Mucosa of gallbladder (tissue), 1 donor: Measurements from ENCODE around the gene AFF3. TPM values are rescaled to one million over a fixed set of nuclear protein-coding genes. Genes with fewer than 3 reads are reported as not detected.

Source experiments
- DNase-seq: peaks from one replicate; pipeline ENCODE4 v3.0.0-alpha.2; 2020; ENCODE audit warnings: low spot score
- total RNA-seq: library from RNA; stranded (reverse); gene quantifications from one replicate; pipeline ENCODE4 v1.2.1, GENCODE V29; 2021
- donor health status: DM: no; HTN: no; CAD: no.

AFF3 gene
- total RNA-seq, 1 donor from 2014 or later, result 9.1 TPM

DNA sequence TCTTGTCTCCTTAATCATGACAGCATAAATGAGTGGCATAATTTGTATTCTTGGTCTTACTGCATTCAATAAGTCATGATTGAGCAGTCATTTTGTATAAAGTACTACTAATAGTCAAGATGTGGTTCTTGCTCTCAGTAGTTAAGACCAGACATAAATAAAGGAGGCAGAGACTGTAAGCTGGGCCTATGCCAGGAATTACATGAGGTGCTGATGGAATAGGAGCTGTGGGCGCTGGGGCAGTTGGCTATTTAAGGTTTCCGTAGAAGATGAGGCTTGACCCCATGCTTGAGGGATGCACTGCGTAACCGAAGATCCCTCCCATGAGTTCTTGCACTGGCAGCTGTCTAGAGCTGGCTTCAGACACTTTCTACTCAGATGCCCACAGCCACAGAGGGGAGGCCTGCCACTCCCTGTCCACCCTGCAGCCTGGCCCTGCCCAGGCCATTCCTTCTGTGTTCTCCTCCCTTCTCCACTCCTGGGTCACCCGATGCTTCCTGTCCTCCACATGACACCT lies 501.7 kb downstream of the AFF3 start:
- DNase-seq, result no peak

DNA sequence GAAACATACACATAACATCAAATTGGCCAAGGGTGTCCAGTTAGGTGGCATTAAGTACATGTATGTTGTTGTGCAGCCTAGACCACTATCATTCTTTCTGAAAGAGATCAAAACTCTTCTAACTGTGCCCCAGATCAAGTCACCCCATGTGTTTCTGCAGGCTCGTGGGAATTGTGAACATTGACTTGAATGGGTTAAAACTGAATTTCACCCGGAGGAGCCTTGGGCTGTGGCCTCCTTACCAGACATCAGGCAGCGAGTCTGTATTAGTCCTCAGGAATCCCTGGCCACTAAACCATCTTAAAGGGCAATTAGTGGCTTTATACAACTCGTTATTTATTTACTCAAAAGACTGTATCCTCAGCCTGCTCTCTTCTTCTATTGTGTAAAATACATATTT lies 503.6 kb downstream of the AFF3 start:
- no peak for DNase-seq

DNA sequence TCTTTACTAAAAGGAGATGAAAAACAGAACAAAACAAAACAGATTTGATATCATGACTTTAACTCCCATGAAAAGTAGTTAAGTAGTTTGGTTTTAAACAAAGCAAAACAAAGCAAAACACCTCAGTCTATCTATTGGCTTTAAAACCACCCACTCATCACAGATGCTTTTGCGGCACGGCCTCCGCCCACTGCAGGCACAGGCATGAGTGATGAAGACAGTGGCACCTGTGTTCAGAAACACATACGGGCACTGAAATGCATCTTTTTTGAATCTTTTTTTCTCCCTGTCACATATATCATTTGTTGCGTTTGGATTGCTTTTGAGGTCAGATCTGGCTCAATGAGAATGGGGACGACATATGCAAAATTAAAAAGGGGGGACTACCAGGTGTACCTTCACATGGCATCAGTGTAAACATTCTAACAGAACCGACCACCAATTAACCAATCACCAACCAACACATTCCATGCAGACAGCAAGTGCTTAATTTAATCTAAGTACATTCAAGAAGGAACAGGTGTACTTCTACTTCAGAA lies 505.2 kb downstream of the AFF3 start:
- no peak for DNase-seq

DNA sequence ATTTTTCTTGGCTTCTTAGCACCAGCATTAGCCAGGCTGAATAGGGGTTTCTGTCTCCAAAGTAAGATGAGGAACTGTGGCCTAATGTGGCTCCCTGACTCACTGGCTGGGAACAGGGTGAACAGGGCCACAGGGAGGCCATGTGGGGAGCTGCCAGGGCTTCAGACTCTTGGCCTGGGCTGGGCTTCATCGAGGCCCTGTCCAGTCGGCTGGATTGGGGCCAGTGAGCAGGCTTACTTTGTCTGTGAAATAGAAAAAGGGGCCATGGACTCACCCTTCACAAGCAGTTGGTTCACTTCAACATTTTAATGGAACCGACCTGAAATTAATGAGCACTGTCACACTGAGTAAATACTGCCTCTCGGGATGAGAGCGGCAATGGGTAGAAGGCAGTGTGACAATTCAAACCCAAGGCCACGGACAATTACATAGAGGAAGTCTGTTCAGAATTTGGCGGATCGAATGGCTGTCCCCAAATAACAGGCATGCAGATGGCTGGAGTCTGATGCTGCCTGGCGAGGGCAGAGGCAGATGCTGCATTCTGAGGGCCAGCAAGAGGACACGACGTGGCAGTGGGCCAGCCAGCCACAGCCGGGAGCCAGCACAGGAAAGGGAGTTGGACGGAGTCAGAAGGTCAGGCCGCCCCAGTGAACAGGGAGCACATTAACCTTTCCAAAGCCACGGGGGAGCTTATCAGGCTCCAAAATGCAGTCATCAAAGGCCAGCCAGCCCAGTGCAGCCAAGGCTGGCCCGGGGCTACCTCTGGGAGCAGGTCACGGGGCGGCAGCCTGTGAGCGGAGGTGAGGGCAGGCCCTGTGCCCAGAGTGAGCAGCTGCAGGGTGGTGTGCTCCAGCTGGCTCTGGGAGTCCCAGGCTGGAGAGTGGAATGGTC lies 506.0 kb downstream of the AFF3 start:
- DNase-seq, result no peak

DNA sequence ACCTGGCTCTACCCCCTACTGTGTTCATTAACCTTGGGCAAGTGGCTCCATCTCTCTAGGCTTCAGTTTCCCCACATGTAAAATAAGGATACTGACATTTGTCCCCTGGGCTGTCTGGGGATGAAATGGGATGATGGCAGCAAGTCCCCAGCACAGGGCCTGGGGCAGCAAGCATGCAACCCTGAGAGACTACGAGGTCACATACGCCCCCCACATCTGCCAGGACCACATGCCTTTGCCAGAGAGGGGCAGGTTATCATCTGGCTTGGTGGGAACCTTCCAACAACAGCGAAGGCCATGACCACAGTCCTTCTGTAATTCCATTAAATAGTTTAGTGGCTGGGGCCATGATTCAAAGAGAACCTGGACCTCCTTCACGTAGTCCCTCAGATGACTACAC lies 506.7 kb downstream of the AFF3 start:
- DNase-seq, result no peak

DNA sequence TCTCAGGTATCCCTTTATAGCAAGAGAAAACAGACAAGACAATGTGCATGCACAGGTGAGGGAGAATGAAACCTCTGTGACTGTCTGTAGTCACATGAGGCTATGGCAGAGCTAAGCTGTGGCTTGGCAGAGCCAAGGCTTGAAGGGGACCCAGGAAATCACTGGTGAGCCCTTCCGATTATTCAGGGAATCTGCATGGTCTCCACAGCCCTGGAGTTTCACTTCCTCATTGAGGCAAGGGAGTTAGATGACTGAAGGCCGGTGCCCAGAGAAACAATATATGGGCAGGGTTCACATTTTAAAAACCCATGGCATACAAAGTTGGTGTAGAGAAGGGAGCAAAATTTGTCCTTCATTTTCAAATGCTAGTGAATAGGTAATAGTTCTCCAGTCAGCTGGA lies 508.2 kb downstream of the AFF3 start:
- no peak for DNase-seq

DNA sequence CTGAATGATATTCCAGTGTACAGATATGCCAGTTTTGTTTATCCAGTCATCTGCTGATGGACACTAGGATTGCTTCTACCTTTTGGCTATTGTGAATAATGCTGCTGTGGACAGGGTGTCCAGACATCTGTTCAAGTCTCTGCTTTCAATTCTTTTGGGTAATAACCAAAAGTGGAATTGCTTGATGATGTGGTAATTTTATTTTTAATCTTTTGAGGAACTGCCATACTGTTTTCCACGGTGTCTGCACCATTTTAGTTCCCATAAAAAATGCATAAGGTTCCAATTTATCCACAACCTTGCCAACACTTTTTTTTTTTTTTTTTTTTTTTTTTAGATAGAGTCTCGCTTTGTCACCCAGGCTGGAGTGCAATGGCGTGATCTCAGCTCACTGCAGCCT lies 510.7 kb downstream of the AFF3 start:
- DNase-seq, result no peak

DNA sequence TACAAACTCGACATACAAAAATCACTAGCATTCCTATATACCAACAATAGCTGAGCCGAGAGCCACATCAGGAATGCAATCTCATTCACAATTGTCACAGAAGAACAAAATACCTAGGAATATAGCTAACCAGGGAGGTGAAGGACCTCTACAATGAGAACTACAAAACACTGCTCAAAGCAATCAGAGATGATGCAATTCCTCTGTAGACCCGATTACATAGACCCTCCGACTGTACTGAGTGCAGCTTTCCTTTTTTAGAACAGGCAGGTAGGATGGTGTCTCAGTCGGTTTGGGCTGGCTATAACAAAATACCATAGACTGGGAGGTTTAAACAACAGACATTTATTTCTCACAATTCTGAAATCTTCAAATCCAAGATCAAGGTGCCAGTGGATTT lies 513.1 kb downstream of the AFF3 start:
- no peak for DNase-seq

DNA sequence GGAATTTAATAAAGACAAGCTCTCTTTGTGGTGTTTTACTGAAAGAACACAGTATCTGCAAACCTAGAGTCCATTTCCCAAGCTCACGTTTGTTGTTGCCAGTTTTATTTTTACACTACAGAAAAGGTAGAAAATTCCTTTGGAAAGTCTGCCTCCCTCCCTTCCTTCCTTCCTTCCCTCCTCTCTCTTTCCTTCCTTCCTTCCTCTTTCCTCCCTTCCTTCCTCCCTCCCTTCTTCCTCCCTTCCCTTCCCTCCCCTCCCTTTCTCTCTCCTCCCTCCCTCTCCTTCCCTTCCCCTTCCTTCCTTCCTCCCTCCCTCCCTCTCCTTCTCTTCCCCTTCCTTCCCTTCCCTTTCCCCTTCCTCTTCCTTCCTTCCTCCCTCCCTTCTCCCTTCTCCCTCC lies 516.2 kb downstream of the AFF3 start:
- no peak for DNase-seq

DNA sequence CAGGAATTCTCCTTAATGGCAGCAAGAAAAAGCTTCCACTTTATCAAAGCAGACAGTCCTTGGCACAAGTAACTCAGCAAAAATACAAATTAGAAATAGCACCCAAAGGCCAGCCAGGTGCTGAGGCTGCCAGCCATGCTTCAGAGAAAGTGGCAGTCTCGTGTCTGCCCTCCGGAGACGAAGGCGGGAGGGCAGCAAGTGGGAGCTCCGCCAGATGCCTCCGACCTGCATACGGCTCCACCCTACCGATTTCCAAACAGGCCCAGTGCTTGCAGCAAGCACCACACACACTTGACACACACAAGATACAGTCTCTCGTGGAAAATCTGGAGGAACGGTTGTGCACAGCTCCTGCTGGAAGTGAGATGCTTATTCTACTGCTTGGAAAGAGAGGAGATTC lies 517.7 kb downstream of the AFF3 start:
- DNase-seq, result no peak

DNA sequence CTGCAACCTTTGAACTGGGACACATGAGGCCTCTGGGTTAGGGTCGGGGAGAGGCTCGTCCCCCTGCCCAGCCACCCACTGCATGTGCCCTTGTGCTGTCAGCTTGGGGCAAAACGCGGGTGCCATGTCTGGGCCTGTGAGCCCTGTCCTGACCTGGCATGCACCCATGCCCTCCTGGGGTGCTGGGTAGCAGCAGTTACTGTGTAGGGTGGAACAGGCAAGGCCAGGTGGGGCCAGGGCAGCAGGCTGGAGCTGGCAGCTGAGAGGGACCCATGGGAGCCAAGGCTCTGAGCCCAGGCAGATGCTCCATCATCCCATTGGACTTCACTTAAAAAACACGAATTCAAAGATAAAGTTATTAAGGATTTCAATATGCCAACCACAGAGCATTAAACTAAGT lies 518.8 kb downstream of the AFF3 start:
- no peak for DNase-seq

DNA sequence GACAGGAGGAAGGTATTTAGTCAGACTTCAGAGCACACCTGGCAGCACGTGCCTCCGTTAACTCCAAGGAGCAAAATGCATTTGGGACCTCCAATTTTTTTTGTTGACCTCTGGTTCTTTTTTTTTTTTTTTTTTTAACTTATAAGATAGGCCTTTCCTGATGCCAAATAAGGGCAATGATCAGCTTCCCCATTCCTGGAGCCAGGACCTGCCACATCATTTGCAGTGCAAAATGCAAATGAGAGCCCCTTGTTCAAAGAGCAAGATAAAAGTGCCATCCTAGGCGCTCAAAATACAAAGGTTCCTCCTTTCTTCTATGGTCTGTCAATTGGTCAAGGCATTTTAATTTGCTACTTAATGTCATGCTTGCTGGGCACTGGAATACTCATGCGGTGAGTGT lies 519.4 kb downstream of the AFF3 start:
- no peak for DNase-seq

DNA sequence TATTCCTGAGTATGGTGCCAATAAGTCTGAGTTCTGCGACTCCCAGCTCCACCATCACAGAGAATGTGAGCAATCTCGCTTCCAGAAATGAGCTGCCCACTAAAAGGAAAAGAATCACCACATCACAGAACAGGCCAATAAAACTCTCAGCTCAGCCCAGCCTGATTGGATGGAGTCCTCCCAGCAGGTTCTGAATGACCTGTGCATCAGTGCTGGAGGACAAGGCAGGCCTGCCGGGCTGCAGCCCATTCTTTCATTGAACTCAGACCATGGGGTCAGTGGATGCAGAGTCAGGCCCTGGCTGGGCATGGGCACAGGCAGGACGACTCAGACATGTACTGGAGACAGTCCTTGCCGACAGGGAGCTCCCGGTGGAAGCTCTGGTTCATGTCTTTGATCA lies 519.9 kb downstream of the AFF3 start:
- DNase-seq, result no peak

DNA sequence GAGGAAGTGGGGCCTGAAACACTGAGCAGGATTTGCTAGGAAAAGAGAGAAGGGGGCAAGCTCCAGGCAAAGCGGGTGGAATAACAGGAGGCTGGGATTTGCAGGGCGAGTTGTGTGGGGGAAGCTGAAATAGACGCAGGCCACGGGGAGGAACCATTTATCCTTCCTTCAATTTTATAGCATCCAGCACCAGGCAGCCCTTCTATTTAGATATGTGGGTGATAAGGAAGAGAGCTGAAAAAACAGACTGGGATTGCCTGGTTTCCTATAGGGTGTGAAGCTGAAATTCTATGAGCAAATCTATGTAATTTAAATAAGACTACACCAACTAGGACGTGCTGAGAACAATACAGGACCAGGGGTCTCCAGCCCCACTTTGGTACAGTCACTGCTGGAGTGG lies 520.6 kb downstream of the AFF3 start:
- DNase-seq, result no peak

DNA sequence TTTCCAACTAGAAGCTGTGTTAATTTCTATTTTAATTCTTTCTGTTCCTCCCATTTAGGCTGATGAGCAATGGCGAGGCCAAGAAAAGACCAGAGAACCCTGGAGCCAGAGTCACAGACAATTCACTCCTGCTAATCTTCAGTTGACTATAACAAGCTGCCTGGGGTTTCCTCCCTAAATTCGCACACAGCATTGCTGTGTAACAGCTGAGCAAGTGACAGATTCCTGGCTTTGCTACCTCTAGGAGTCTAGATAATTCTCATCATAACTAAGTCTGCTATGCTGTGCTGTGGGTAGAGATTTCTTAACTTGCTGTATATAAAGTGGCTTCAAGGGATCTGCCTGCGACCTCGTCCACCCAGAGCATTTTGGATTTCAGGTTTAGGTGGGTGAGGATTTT lies 521.3 kb downstream of the AFF3 start:
- no peak for DNase-seq

DNA sequence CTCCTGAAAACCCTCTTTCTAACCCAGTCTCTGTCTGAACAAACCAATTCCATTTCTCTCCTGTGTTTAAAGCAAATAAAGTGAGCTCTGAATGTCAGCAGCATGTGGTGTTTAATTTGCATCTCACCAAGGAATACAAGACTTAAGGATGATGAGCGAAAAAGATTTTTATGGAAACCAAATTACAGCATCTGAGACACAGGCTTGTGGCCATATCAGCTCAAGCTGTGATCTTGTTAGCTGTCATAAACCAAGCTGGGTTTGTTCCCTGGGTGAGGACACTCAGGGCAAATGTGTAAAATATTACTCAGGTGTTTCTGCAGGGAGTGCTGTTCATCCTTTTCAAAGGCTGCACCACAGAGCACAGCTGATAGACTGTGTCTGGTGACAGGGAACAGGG lies 523.2 kb downstream of the AFF3 start:
- no peak for DNase-seq

DNA sequence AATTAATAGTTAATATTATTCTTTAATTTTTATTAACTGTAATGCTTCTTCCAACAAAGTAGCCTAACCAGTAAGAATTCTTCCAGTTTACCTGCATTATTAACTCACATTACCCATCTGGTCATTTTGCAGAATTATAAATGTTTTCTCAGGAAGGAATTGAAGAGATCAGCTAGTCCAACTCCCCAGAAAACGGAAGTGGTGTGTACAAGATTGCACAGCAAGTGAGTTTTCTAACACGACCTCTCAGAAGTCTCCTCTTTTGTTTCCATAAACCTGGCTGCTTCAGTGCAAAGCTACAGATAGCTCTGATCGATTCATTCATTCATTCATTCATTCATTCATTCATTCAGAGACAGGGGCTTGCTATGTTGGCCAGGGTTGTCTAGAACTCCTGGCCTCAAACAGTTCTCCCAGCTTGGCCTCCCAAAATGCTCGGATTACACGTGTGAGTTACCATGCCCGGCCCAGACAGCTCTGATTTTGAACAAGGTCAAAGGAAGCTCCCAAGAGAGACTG lies 523.8 kb downstream of the AFF3 start:
- DNase-seq, result no peak

DNA sequence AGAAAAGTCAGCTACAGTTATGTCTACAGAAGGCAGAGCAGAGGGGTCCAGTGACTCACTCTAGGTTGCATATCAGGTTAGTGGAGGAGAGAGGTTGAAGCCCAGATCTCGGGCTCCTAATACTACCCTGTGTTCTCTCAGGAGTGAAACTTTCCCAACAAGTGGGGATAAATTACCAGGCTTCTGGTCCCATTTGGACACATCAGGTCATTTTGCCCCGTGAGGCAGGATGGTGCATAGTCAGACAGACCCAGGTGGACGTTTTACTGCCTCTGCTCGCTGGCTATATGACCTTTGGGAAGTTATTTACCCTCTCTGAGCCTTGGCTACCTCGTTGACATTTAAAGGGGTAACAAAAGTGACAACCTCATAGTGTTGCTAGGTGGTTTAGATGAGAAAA lies 524.6 kb downstream of the AFF3 start:
- DNase-seq, result no peak

DNA sequence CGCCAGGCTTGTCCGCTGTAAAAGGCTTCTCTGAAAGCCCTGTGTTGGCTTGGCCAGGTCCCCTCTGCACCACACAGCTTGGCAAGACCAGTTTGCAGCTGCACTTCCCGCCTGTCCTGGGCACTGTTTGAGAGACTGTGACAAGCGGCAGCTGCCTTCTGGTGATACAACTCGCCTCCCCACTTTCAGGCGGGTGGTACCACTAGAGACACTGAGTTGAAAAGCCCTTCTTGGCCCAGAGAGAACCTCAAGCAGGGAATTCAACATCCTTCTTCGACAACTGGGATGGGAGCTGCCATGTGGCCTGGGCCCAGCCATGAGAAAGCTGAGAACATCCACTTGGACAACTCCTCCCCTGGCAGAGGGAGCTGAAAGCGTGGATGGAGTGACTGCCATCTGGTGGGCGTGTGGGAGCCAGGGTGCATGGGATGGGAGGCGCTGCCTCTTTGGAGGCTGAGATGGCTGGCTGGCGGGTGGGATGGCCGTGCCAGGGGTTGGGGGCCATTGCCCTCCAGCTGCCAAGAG lies 527.1 kb downstream of the AFF3 start:
- DNase-seq, result no peak

DNA sequence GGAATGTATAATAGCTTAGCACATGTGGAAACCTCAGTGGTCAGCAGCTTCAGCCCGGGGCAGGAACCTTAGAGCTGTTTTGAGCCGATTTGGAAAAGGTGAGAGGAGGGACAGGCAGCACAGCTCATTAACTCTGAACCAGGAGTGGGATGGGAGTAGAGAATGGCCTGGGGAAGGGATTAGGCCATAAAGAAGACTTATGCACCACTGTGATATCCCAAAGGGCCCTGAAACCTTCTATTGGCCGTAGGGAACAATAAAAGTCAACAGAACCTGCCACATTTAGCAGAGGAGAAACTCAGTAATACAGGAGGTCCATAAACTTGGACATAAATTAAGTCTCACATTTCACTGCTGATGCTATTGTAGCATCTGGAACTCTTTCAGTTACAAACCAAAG lies 528.4 kb downstream of the AFF3 start:
- no peak for DNase-seq

DNA sequence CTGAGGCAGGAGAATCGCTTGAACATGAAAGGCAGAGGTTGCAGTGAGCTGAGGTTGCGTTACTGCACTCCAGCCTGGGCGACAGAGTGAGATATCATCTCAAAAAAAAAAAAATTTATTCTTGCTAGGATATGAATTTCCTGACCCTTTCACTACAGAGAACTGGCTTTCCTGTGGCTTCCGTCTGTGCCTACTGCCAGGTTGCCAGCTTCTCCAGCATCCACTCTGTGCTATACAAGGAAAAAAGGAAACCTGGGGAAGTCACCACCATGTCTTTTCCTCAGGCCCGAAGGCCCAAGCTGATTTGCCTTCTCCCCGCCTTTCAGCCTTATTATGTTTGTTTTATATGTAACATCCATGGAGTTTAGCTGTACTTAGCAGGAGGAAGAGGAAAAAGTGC lies 530.6 kb downstream of the AFF3 start:
- no peak for DNase-seq

DNA sequence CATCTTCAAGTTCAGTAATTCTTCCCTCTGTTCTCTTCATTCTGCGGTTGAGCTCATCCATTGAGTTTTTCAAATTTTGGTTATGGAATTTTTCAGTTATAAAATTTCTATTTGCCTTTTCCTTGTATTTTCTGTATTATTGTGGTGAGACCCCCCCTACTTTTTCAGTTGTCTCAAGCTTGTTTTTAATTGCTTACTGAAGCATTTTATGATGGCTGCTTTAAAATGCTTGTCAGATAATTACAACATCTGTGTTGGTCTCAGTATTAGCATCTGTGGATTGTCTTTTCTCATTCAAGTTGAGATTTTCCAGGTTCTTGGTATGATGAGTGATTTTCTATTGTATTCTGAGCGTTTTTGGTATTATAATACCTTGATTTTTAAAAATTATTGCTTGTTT lies 531.4 kb downstream of the AFF3 start:
- DNase-seq, result no peak

DNA sequence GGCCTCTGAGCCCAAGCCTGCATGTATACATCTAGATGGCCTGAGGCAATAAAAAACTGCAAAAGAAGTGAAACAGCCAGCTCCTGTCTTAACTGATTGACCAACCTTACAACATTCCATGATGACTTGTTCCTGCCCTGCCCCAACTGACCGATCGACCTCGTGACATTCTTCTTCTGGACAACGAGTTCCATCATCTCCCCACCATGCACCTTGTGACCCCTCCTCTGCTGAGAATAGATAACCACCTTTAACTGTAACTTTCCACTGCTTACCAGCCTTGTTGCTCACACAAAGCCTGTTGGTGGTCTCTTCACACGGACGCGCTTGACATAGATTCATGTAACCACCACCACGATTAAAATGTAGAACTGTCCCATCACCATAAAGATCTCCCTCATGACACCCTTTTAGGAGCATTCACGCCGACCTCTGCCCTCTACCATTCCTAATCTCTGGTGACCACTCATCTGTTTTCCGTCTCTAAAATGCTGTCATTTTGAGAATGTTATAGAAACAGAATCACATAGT lies 532.5 kb downstream of the AFF3 start:
- no peak for DNase-seq
